PC-3 (cell line): ENCODE measurements around the gene ADCY5. TPM values are rescaled to one million over a fixed set of nuclear protein-coding genes. Genes with fewer than 3 reads are reported as not detected.

Source experiments
- ATAC-seq: fragments of 200-7000 bp; cut with Tn5 transposase; 2 replicates; pipeline ENCODE4 v1.9.1; 2020; ENCODE audit warnings: mild to moderate bottlenecking, moderate library complexity
- BruUV-seq: library from RNA; stranded (reverse); fragments of 400-500 nt; replicated peaks from 2 replicates; lab custom pipeline; 2021; lab: Mats Ljungman, UMichigan
- CTCF ChIA-PET: fragments of 300-600 bp; sonication (Branson Sonifier 250); formaldehyde crosslinking; loops from one replicate; lab custom pipeline; 2022; ENCODE audit warnings: antibody characterized with exemption; lab: Charles Lee
- POLR2A ChIA-PET: fragments of 300-600 bp; sonication (Branson Sonifier 250); formaldehyde crosslinking; loops from one replicate; lab custom pipeline; 2022; ENCODE audit warnings: antibody characterized with exemption; ENCODE audit not compliant: unreplicated experiment; lab: Charles Lee
- DNase-seq: peaks from one replicate; pipeline ENCODE4 v3.0.0-alpha.2; 2015
- H2AFZ ChIP-seq: fragments of 300-600 bp; sonication (generic); 2 replicates; pipeline ENCODE4 v1.6.0; 2016; ENCODE audit warnings: antibody characterized with exemption, low read length
- H3F3A ChIP-seq: fragments of 300-600 bp; sonication (generic); one replicate; pipeline ENCODE4 v1.6.0; 2017; ENCODE audit warnings: antibody characterized with exemption, low read length, control low read depth, mild to moderate bottlenecking; ENCODE audit not compliant: unreplicated experiment
- H3K27ac ChIP-seq: fragments of 300-600 bp; sonication (generic); 2 replicates; pipeline ENCODE4 v1.5.1; 2016; ENCODE audit warnings: mild to moderate bottlenecking, low read length
- H3K27me3 ChIP-seq: fragments of 300-600 bp; sonication (generic); 2 replicates; pipeline ENCODE4 v1.6.1; 2016; ENCODE audit warnings: low read length, mixed read lengths
- H3K36me3 ChIP-seq: fragments of 300-600 bp; sonication (generic); 2 replicates; pipeline ENCODE4 v1.6.1; 2016; ENCODE audit warnings: low read depth, mixed run types, low read length, mixed read lengths
- H3K4me1 ChIP-seq: fragments of 300-600 bp; sonication (generic); 2 replicates; pipeline ENCODE4 v1.5.1; 2016; ENCODE audit warnings: low read length; ENCODE audit not compliant: insufficient read depth
- H3K4me2 ChIP-seq: fragments of 300-600 bp; sonication (generic); 2 replicates; pipeline ENCODE4 v1.6.0; 2016; ENCODE audit warnings: low read length
- H3K4me3 ChIP-seq: fragments of 300-600 bp; sonication (generic); 2 replicates; pipeline ENCODE4 v1.5.1; 2016; ENCODE audit warnings: mild to moderate bottlenecking, low read length, mixed read lengths
- H3K79me2 ChIP-seq: fragments of 300-600 bp; sonication (generic); 2 replicates; pipeline ENCODE4 v1.6.1; 2017; ENCODE audit warnings: low read length, mixed read lengths
- H3K9ac ChIP-seq: fragments of 300-600 bp; sonication (generic); 2 replicates; pipeline ENCODE4 v1.6.0; 2016; ENCODE audit warnings: mild to moderate bottlenecking, low read length
- H3K9me2 ChIP-seq: fragments of 300-600 bp; sonication (generic); replicated peaks from 2 replicates; pipeline ENCODE4 v1.6.1; 2016; ENCODE audit warnings: mixed run types, low read length, mixed read lengths
- H3K9me3 ChIP-seq: fragments of 300-600 bp; sonication (generic); 2 replicates; pipeline ENCODE4 v1.6.1; 2016; ENCODE audit warnings: low read length, mixed read lengths
- H4K20me1 ChIP-seq: fragments of 300-600 bp; sonication (generic); 2 replicates; pipeline ENCODE4 v1.6.1; 2016; ENCODE audit warnings: low read length, mixed read lengths
- CTCF ChIP-seq: fragments of 300-600 bp; sonication (generic); conservative IDR thresholded peaks from 2 replicates; pipeline ENCODE4 v1.5.1; 2017; ENCODE audit warnings: antibody characterized with exemption, low read depth, mild to moderate bottlenecking, low read length
- EZH2 ChIP-seq: fragments of 300-600 bp; sonication (generic); IDR thresholded peaks from one replicate; pipeline ENCODE4 v1.6.1; 2017; ENCODE audit warnings: antibody characterized with exemption, mild to moderate bottlenecking, low read length; ENCODE audit not compliant: unreplicated experiment
- EZH2phosphoT487 ChIP-seq: fragments of 300-600 bp; sonication (generic); IDR thresholded peaks from 2 replicates; pipeline ENCODE4 v1.6.1; 2018; ENCODE audit warnings: mild to moderate bottlenecking, antibody characterized with exemption, low read length, borderline replicate concordance
- intact Hi-C: fragments of 100-400 bp; cut with micrococcal nuclease; formaldehyde crosslinking; loops from 2 replicates; pipeline ENCODE4 v1.9.0; 2023
- total RNA-seq: library from RNA; depleted of rRNA; stranded (reverse); fragments of >200 nt; gene quantifications from 2 replicates; pipeline ENCODE4 v1.2.3, GENCODE V29; 2014

The ADCY5 gene
- total RNA-seq, 1 experiment from 2014 or later = not detected

GRCh38 chr3:123318374-123318773 lies 130.5 kb downstream of the ADCY5 start:
- ChIA-PET CTCF (no interaction called here), POLR2A (interaction anchor here (0.6 kb wide), 1 partner anchor 197 kb away, joined by 7 read pairs; no protein-coding TSS in a partner anchor)
- no peak overlapping the region for H2AFZ ChIP-seq
- no peak for DNase-seq
- no peak overlapping the region for H3K4me3 ChIP-seq
- no peak overlapping the region for H3K4me2 ChIP-seq
- TF ChIP-seq EZH2phosphoT487 (no peak), CTCF (no peak), EZH2 (no peak)
- no peak for ATAC-seq
- H3K9me3 ChIP-seq = no peaks in the 10 kb centered on the region
- peaks cover 95% of the 10 kb centered on the region for H3K27me3 ChIP-seq
- H3K27ac ChIP-seq = no peak overlapping the region
- intact Hi-C loops = no loop called here
- no peak overlapping the region for H3K9ac ChIP-seq
- BruUV-seq = no TSS peak
- no peaks in the 10 kb centered on the region for H3K36me3 ChIP-seq
- no peaks in the 10 kb centered on the region for H3K9me2 ChIP-seq
- H4K20me1 ChIP-seq = no peaks in the 10 kb centered on the region
- H3K4me1 ChIP-seq = no peaks in the 10 kb centered on the region
- H3K79me2 ChIP-seq = no peaks in the 10 kb centered on the region
- H3F3A ChIP-seq = no peaks in the 10 kb centered on the region

GRCh38 chr3:123317716-123318115 lies 131.2 kb downstream of the ADCY5 start:
- ATAC-seq (no peak), DNase-seq (no peak)
- no peak overlapping the region for H3K4me2 ChIP-seq
- H3K27ac ChIP-seq = no peak overlapping the region
- ChIA-PET POLR2A (no interaction called here), CTCF (no interaction called here)
- H4K20me1 ChIP-seq = no peaks in the 10 kb centered on the region
- no peak overlapping the region for H3K9ac ChIP-seq
- no peak overlapping the region for H2AFZ ChIP-seq
- no peaks in the 10 kb centered on the region for H3K79me2 ChIP-seq
- no peaks in the 10 kb centered on the region for H3K9me2 ChIP-seq
- H3K9me3 ChIP-seq = no peaks in the 10 kb centered on the region
- no peak for TF ChIP-seq EZH2phosphoT487
- TF ChIP-seq CTCF = no peak
- no peak for TF ChIP-seq EZH2
- no TSS peak for BruUV-seq
- H3K27me3 ChIP-seq = peaks cover 95% of the 10 kb centered on the region
- no peak overlapping the region for H3K4me3 ChIP-seq
- intact Hi-C loops = no loop called here
- H3K4me1 ChIP-seq = no peaks in the 10 kb centered on the region
- H3K36me3 ChIP-seq = no peaks in the 10 kb centered on the region
- no peaks in the 10 kb centered on the region for H3F3A ChIP-seq

GRCh38 chr3:123315271-123315595 lies 133.7 kb downstream of the ADCY5 start:
- no peak for ATAC-seq
- no TSS peak for BruUV-seq
- Histone ChIP-seq H3F3A (no peaks in the 10 kb centered on the region), H3K79me2 (no peaks in the 10 kb centered on the region), H3K4me2 (no peak overlapping the region), H3K4me3 (no peak overlapping the region), H3K9me3 (no peaks in the 10 kb centered on the region), H3K27ac (no peak overlapping the region), H3K4me1 (peaks cover 10% of the 10 kb centered on the region), H3K36me3 (no peaks in the 10 kb centered on the region), H2AFZ (no peak overlapping the region), H3K27me3 (peaks cover 75% of the 10 kb centered on the region), H4K20me1 (no peaks in the 10 kb centered on the region), H3K9ac (no peak overlapping the region), H3K9me2 (no peaks in the 10 kb centered on the region)
- intact Hi-C loops = no loop called here
- DNase-seq = no peak
- TF ChIP-seq EZH2 (no peak), EZH2phosphoT487 (no peak)
- ChIA-PET CTCF (no interaction called here), POLR2A (no interaction called here)
